GM23338 (cell line): ENCODE measurements around the gene PIWIL4. TPM values are rescaled to one million over a fixed set of nuclear protein-coding genes. Genes with fewer than 3 reads are reported as not detected.

Source experiments
- ATAC-seq: fragments of 200-7000 bp; cut with Tn5 transposase; 3 replicates; pipeline ENCODE4 v1.9.1; 2020
- DNase-seq: peaks from one replicate; pipeline ENCODE4 v3.0.0-alpha.2; 2015; ENCODE audit warnings: low spot score
- H2AFZ ChIP-seq: fragments of 200-600 bp; sonication (generic); 2 replicates; pipeline ENCODE4 v1.8.0; 2016; ENCODE audit warnings: antibody characterized with exemption, mild to moderate bottlenecking, moderate library complexity
- H3F3A ChIP-seq: fragments of 200-600 bp; sonication (generic); replicated peaks from 2 replicates; pipeline ENCODE4 v1.8.0; 2017; ENCODE audit warnings: antibody characterized with exemption, mixed run types, low read depth
- H3K27ac ChIP-seq: fragments of 200-600 bp; sonication (generic); 2 replicates; pipeline ENCODE4 v1.6.1; 2016; ENCODE audit warnings: low read depth
- H3K27me3 ChIP-seq: fragments of 200-600 bp; sonication (generic); 2 replicates; pipeline ENCODE4 v1.8.0; 2016; ENCODE audit warnings: mild to moderate bottlenecking, mixed run types, moderate library complexity; ENCODE audit not compliant: insufficient read depth
- H3K36me3 ChIP-seq: fragments of 200-600 bp; sonication (generic); 2 replicates; pipeline ENCODE4 v1.8.0; 2016; ENCODE audit warnings: mild to moderate bottlenecking; ENCODE audit not compliant: insufficient read depth
- H3K4me1 ChIP-seq: fragments of 200-600 bp; sonication (generic); 2 replicates; pipeline ENCODE4 v1.8.0; 2016; ENCODE audit warnings: mild to moderate bottlenecking, moderate library complexity; ENCODE audit not compliant: insufficient read depth
- H3K4me2 ChIP-seq: fragments of 200-600 bp; sonication (generic); 2 replicates; pipeline ENCODE4 v1.7.1; 2017; ENCODE audit warnings: mixed run types
- H3K4me3 ChIP-seq: fragments of 200-600 bp; sonication (generic); 2 replicates; pipeline ENCODE4 v1.6.1; 2016; ENCODE audit warnings: mixed run types
- H3K79me2 ChIP-seq: fragments of 200-600 bp; sonication (generic); replicated peaks from 2 replicates; pipeline ENCODE4 v1.8.0; 2017; ENCODE audit warnings: mild to moderate bottlenecking; ENCODE audit not compliant: insufficient read depth
- H3K9me2 ChIP-seq: fragments of 200-600 bp; sonication (generic); 2 replicates; pipeline ENCODE4 v1.8.0; 2017; ENCODE audit not compliant: insufficient read depth
- H4K20me1 ChIP-seq: fragments of 200-600 bp; sonication (generic); replicated peaks from 2 replicates; pipeline ENCODE4 v1.8.0; 2017; ENCODE audit warnings: mild to moderate bottlenecking; ENCODE audit not compliant: insufficient read depth
- H3K27ac Mint-ChIP-seq: 2 replicates; pipeline ENCODE4 v1.8.0; 2020; ENCODE audit warnings: inconsistent platforms, mild to moderate bottlenecking, moderate library complexity, mixed read lengths
- H3K27me3 Mint-ChIP-seq: 3 replicates; pipeline ENCODE4 v1.8.0; 2022; ENCODE audit warnings: low read depth, mild to moderate bottlenecking, moderate library complexity, mixed read lengths, inconsistent platforms; ENCODE audit not compliant: insufficient read depth, poor library complexity
- H3K36me3 Mint-ChIP-seq: 3 replicates; pipeline ENCODE4 v1.8.0; 2021; ENCODE audit warnings: low read depth, mild to moderate bottlenecking, inconsistent platforms, moderate library complexity, mixed read lengths
- H3K4me1 Mint-ChIP-seq: 3 replicates; pipeline ENCODE4 v1.8.0; 2020; ENCODE audit warnings: mild to moderate bottlenecking, inconsistent platforms, mixed read lengths
- H3K4me3 Mint-ChIP-seq: 3 replicates; pipeline ENCODE4 v1.8.0; 2021; ENCODE audit warnings: moderate library complexity, mild to moderate bottlenecking, inconsistent platforms, mixed read lengths
- H3K9me3 Mint-ChIP-seq: 3 replicates; pipeline ENCODE4 v1.8.0; 2020; ENCODE audit warnings: moderate library complexity, mild to moderate bottlenecking, inconsistent platforms, mixed read lengths
- CREB1 ChIP-seq: fragments of 250-450 bp; sonication (Bioruptor Pico); IDR thresholded peaks from 2 replicates; pipeline ENCODE4 v1.5.0; 2020; ENCODE audit warnings: low read depth, mild to moderate bottlenecking, moderate library complexity
- NANOG ChIP-seq: IDR thresholded peaks from 2 replicates; pipeline ENCODE4 v1.6.1; 2016; ENCODE audit warnings: antibody characterized with exemption, borderline replicate concordance
- POLR2AphosphoS5 ChIP-seq: IDR thresholded peaks from 2 replicates; pipeline ENCODE4 v1.6.1; 2016; ENCODE audit warnings: antibody characterized with exemption, low read depth
- STAT1 ChIP-seq: IDR thresholded peaks from one replicate; pipeline ENCODE4 v1.6.1; 2016; ENCODE audit warnings: antibody characterized with exemption; ENCODE audit not compliant: unreplicated experiment
- ZNF331 ChIP-seq: fragments of 250-450 bp; sonication (Bioruptor Pico); IDR thresholded peaks from 2 replicates; pipeline ENCODE4 v1.5.0; 2020; ENCODE audit warnings: low read depth, mild to moderate bottlenecking, moderate library complexity
- polyA plus RNA-seq: library from polyadenylated mRNA; unstranded; fragments of >200 nt; fragmentation: Nextera tagmentation; extraction: Ambion mirVana; gene quantifications from 2 replicates; pipeline ENCODE4 v1.2.1, GENCODE V29; 2016
- total RNA-seq: library from RNA; depleted of rRNA; stranded (reverse); fragments of >200 nt; shearing (Covaris generic); gene quantifications from 2 replicates; pipeline ENCODE4 v1.2.3, GENCODE V29; 2014
- TF ChIP-seq, protein P1 (sequence below): fragments of 250-450 bp; sonication (Bioruptor Pico); IDR thresholded peaks from 2 replicates; pipeline ENCODE4 v1.5.0; 2020; ENCODE audit warnings: mild to moderate bottlenecking, moderate library complexity

The PIWIL4 gene
- total and polyA plus RNA-seq, 2 experiments from 2014 or later: 0.23 to 0.66 TPM

DNA sequence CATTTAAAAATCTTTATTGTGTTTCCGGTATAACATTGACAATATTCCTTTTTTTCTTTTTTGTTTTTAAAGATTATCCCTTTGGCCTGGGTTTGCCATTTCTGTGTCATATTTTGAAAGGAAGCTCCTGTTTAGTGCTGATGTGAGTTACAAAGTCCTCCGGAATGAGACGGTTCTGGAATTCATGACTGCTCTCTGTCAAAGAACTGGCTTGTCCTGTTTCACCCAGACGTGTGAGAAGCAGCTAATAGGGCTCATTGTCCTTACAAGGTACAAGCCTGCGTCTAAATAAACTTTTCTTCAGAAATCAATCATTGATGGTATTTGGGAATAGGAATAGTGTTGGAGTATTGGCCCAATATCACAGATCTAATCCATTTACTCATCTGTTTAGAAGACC, 19.8 kb downstream of the PIWIL4 start (continued):
- TF ChIP-seq, protein P1, sequence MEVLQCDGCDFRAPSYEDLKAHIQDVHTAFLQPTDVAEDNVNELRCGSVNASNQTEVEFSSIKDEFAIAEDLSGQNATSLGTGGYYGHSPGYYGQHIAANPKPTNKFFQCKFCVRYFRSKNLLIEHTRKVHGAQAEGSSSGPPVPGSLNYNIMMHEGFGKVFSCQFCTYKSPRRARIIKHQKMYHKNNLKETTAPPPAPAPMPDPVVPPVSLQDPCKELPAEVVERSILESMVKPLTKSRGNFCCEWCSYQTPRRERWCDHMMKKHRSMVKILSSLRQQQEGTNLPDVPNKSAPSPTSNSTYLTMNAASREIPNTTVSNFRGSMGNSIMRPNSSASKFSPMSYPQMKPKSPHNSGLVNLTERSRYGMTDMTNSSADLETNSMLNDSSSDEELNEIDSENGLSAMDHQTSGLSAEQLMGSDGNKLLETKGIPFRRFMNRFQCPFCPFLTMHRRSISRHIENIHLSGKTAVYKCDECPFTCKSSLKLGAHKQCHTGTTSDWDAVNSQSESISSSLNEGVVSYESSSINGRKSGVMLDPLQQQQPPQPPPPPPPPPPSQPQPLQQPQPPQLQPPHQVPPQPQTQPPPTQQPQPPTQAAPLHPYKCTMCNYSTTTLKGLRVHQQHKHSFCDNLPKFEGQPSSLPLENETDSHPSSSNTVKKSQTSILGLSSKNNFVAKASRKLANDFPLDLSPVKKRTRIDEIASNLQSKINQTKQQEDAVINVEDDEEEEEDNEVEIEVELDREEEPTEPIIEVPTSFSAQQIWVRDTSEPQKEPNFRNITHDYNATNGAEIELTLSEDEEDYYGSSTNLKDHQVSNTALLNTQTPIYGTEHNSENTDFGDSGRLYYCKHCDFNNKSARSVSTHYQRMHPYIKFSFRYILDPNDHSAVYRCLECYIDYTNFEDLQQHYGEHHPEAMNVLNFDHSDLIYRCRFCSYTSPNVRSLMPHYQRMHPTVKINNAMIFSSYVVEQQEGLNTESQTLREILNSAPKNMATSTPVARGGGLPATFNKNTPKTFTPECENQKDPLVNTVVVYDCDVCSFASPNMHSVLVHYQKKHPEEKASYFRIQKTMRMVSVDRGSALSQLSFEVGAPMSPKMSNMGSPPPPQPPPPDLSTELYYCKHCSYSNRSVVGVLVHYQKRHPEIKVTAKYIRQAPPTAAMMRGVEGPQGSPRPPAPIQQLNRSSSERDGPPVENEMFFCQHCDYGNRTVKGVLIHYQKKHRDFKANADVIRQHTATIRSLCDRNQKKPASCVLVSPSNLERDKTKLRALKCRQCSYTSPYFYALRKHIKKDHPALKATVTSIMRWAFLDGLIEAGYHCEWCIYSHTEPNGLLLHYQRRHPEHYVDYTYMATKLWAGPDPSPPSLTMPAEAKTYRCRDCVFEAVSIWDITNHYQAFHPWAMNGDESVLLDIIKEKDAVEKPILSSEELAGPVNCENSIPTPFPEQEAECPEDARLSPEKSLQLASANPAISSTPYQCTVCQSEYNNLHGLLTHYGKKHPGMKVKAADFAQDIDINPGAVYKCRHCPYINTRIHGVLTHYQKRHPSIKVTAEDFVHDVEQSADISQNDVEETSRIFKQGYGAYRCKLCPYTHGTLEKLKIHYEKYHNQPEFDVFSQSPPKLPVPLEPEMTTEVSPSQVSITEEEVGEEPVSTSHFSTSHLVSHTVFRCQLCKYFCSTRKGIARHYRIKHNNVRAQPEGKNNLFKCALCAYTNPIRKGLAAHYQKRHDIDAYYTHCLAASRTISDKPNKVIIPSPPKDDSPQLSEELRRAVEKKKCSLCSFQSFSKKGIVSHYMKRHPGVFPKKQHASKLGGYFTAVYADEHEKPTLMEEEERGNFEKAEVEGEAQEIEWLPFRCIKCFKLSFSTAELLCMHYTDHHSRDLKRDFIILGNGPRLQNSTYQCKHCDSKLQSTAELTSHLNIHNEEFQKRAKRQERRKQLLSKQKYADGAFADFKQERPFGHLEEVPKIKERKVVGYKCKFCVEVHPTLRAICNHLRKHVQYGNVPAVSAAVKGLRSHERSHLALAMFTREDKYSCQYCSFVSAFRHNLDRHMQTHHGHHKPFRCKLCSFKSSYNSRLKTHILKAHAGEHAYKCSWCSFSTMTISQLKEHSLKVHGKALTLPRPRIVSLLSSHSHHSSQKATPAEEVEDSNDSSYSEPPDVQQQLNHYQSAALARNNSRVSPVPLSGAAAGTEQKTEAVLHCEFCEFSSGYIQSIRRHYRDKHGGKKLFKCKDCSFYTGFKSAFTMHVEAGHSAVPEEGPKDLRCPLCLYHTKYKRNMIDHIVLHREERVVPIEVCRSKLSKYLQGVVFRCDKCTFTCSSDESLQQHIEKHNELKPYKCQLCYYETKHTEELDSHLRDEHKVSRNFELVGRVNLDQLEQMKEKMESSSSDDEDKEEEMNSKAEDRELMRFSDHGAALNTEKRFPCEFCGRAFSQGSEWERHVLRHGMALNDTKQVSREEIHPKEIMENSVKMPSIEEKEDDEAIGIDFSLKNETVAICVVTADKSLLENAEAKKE (CRISPR knock-in tag): no peak
- TF ChIP-seq STAT1 (no peak), NANOG (no peak), ZNF331 (CRISPR knock-in tag) (no peak), CREB1 (CRISPR knock-in tag) (no peak), POLR2AphosphoS5 (no peak)

DNA sequence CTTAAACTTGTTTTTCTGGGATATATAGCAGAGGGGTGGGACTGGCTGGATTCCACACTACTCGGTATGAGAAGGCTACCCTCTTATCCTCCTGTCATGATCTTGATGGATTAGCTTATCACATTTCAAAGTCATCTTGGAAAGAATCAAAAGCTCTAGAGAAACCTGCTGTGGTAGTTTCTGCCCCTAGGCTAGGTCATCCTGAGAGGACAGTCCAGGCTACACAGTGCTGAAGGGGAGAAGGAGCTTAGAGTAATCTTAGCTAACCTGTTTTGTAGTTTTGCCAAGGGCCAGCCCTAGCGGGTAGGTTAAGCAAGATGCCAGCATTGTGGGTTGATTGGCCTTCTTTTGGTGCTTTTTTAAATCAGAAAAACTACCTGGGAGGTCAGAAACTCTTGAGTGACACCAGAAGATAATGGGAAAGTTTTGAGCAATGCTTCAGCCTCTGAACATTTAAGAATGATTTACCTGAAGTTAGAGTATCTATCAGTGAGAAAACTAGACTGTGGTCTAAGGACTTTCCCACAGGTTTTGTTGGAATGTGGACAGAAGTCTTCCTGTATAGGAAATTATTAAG, 21.3 kb downstream of the PIWIL4 start:
- no peak overlapping the region for H3K4me3 ChIP-seq
- H3K27ac Mint-ChIP-seq: no peak overlapping the region
- TF ChIP-seq, protein P1 (CRISPR knock-in tag): no peak
- TF ChIP-seq STAT1: no peak
- no peak for TF ChIP-seq POLR2AphosphoS5

More for the DNA sequence above, 21.3 kb downstream of the PIWIL4 start:
- Histone ChIP-seq H3F3A (no peaks in the 10 kb centered on the region), H3K4me2 (no peak overlapping the region), H4K20me1 (no peaks in the 10 kb centered on the region), H3K27me3 (no peaks in the 10 kb centered on the region), H3K36me3 (no peaks in the 10 kb centered on the region), H3K9me2 (no peaks in the 10 kb centered on the region), H3K4me1 (no peaks in the 10 kb centered on the region), H2AFZ (no peak overlapping the region), H3K27ac (no peak overlapping the region), H3K79me2 (no peaks in the 10 kb centered on the region)
- no peaks in the 10 kb centered on the region; the same call in 2 of the 3 replicates for H3K4me1 Mint-ChIP-seq
- no peak for DNase-seq
- H3K9me3 Mint-ChIP-seq: no peaks in the 10 kb centered on the region
- H3K4me3 Mint-ChIP-seq: no peak overlapping the region
- ATAC-seq: no peak
- peaks cover 2% of the 10 kb centered on the region for H3K27me3 Mint-ChIP-seq
- H3K36me3 Mint-ChIP-seq: no peaks in the 10 kb centered on the region
